Neuron (in vitro differentiated cells): Measurements from ENCODE around the gene LRP1.

Experiments
- H2AFZ ChIP-seq: one replicate; pipeline ENCODE4 v1.6.1; 2013; ENCODE audit warnings: low read depth, mild to moderate bottlenecking, inconsistent platforms, low read length, moderate library complexity
- H3K27me3 ChIP-seq: one replicate; pipeline ENCODE4 v1.6.1; 2013; ENCODE audit warnings: low read length; ENCODE audit not compliant: insufficient read depth
- H3K36me3 ChIP-seq: one replicate; pipeline ENCODE4 v1.6.1; 2013; ENCODE audit warnings: low read length; ENCODE audit not compliant: insufficient read depth
- H3K4me1 ChIP-seq: one replicate; pipeline ENCODE4 v1.6.1; 2013; ENCODE audit warnings: low read length; ENCODE audit not compliant: insufficient read depth
- H3K4me3 ChIP-seq: 2 replicates; pipeline ENCODE4 v1.5.1; 2013; ENCODE audit warnings: mild to moderate bottlenecking, low read length, moderate library complexity
- H3K9me3 ChIP-seq: one replicate; pipeline ENCODE4 v1.6.1; 2013; ENCODE audit warnings: low read length

LRP1 gene

GRCh38 chr12:57216921-57217879, 88.9 kb downstream of the LRP1 start:
- Histone ChIP-seq H3K4me1 (peaks cover 36% of the 10 kb centered on the region), H2AFZ (no peak overlapping the region), H3K9me3 (no peaks in the 10 kb centered on the region), H3K36me3 (peaks cover 2% of the 10 kb centered on the region), H3K4me3 (peak overlapping the region; percentile 23), H3K27me3 (peaks cover 66% of the 10 kb centered on the region)

- no peak overlapping the region for H3K4me3 ChIP-seq
- no peak overlapping the region for H2AFZ ChIP-seq
- H3K4me1 ChIP-seq: peaks cover 36% of the 10 kb centered on the region
Observed at GRCh38 chr12:57218030-57218853, 90.0 kb downstream of the LRP1 start.

GRCh38 chr12:57219205-57219992, 91.1 kb downstream of the LRP1 start:
- Histone ChIP-seq H3K9me3 (no peaks in the 10 kb centered on the region), H3K4me1 (peaks cover 33% of the 10 kb centered on the region), H3K27me3 (peaks cover 88% of the 10 kb centered on the region), H2AFZ (no peak overlapping the region), H3K4me3 (no peak overlapping the region), H3K36me3 (no peaks in the 10 kb centered on the region)

More at GRCh38 chr12:57218030-57218853, 90.0 kb downstream of the LRP1 start:
- no peaks in the 10 kb centered on the region for H3K36me3 ChIP-seq
- no peaks in the 10 kb centered on the region for H3K9me3 ChIP-seq
- H3K27me3 ChIP-seq: peaks cover 76% of the 10 kb centered on the region

- Histone ChIP-seq H3K4me3 (no peak overlapping the region), H3K4me1 (peaks cover 33% of the 10 kb centered on the region), H3K36me3 (no peaks in the 10 kb centered on the region), H3K27me3 (peaks cover 90% of the 10 kb centered on the region), H3K9me3 (no peaks in the 10 kb centered on the region), H2AFZ (no peak overlapping the region)
Observed at GRCh38 chr12:57219993-57220754, 91.9 kb downstream of the LRP1 start.

- Histone ChIP-seq H3K27me3 (peaks cover 90% of the 10 kb centered on the region), H3K4me3 (no peak overlapping the region), H3K9me3 (no peaks in the 10 kb centered on the region), H2AFZ (no peak overlapping the region), H3K4me1 (peaks cover 27% of the 10 kb centered on the region), H3K36me3 (no peaks in the 10 kb centered on the region)
Observed at GRCh38 chr12:57220770-57221168, 92.5 kb downstream of the LRP1 start.

GRCh38 chr12:57221169-57221917, 93.1 kb downstream of the LRP1 start:
- Histone ChIP-seq H3K36me3 (no peaks in the 10 kb centered on the region), H3K9me3 (no peaks in the 10 kb centered on the region), H3K27me3 (peaks cover 91% of the 10 kb centered on the region), H2AFZ (no peak overlapping the region), H3K4me3 (no peak overlapping the region), H3K4me1 (peaks cover 23% of the 10 kb centered on the region)

GRCh38 chr12:57222286-57223190, 94.3 kb downstream of the LRP1 start:
- Histone ChIP-seq H3K36me3 (no peaks in the 10 kb centered on the region), H3K9me3 (no peaks in the 10 kb centered on the region), H3K27me3 (peaks cover 93% of the 10 kb centered on the region), H3K4me3 (no peak overlapping the region), H2AFZ (no peak overlapping the region), H3K4me1 (peaks cover 26% of the 10 kb centered on the region)

GRCh38 chr12:57223191-57224165, 95.2 kb downstream of the LRP1 start:
- no peak overlapping the region for H3K4me3 ChIP-seq
- H3K4me1 ChIP-seq: peaks cover 26% of the 10 kb centered on the region
- H3K9me3 ChIP-seq: no peaks in the 10 kb centered on the region
- no peaks in the 10 kb centered on the region for H3K36me3 ChIP-seq
- peaks cover 87% of the 10 kb centered on the region for H3K27me3 ChIP-seq
- no peak overlapping the region for H2AFZ ChIP-seq

GRCh38 chr12:57224278-57224972, 96.1 kb downstream of the LRP1 start:
- Histone ChIP-seq H2AFZ (no peak overlapping the region), H3K27me3 (peaks cover 84% of the 10 kb centered on the region), H3K4me1 (peaks cover 28% of the 10 kb centered on the region), H3K4me3 (no peak overlapping the region), H3K9me3 (no peaks in the 10 kb centered on the region), H3K36me3 (no peaks in the 10 kb centered on the region)
